HG02885 (cell line): ENCODE data around the gene SLC6A17.

Experiments
- ATAC-seq: cut with Tn5 transposase; IDR thresholded peaks from one replicate; pipeline ENCODE4 v1.9.1; 2021; ENCODE audit warnings: mild to moderate bottlenecking; ENCODE audit not compliant: unreplicated experiment, poor library complexity

Gene SLC6A17

GRCh38 chr1:110235834-110236682 lies 85.8 kb downstream of the SLC6A17 start:
- peak; percentile 55 for ATAC-seq

- peak; percentile 47 for ATAC-seq
Observed at GRCh38 chr1:110237386-110238152, 87.3 kb downstream of the SLC6A17 start.

- ATAC-seq: no peak
Observed at GRCh38 chr1:110239441-110240430, 89.4 kb downstream of the SLC6A17 start.

GRCh38 chr1:110240476-110241210 lies 90.3 kb downstream of the SLC6A17 start:
- ATAC-seq: no peak

- ATAC-seq: no peak
Observed at GRCh38 chr1:110241516-110241915, 91.2 kb downstream of the SLC6A17 start.

- no peak for ATAC-seq
Observed at GRCh38 chr1:110242062-110242461, 91.8 kb downstream of the SLC6A17 start.

- no peak for ATAC-seq
Observed at GRCh38 chr1:110242731-110243130, 92.4 kb downstream of the SLC6A17 start.

GRCh38 chr1:110243146-110243545 lies 92.9 kb downstream of the SLC6A17 start:
- ATAC-seq: peak; percentile 38

- peak; percentile 65 for ATAC-seq
Observed at GRCh38 chr1:110243574-110243973, 93.3 kb downstream of the SLC6A17 start.

- no peak for ATAC-seq
Observed at GRCh38 chr1:110245876-110246620, 95.8 kb downstream of the SLC6A17 start.

GRCh38 chr1:110248746-110249145 lies 98.5 kb downstream of the SLC6A17 start:
- no peak for ATAC-seq

- no peak for ATAC-seq
Observed at GRCh38 chr1:110249256-110249655, 99.0 kb downstream of the SLC6A17 start.

- ATAC-seq: no peak
Observed at GRCh38 chr1:110250008-110250407, 99.7 kb downstream of the SLC6A17 start.

GRCh38 chr1:110250749-110251148 lies 100.5 kb downstream of the SLC6A17 start:
- ATAC-seq: no peak
